Astrocyte (in vitro differentiated cells and primary cell): Measurements from ENCODE around the gene CRYBG1.

Experiments used
- EZH2 ChIP-seq: IDR thresholded peaks from 2 replicates; pipeline ENCODE4 v1.6.1; 2012; ENCODE audit warnings: mild to moderate bottlenecking, low read length, inconsistent platforms; ENCODE audit not compliant: insufficient read depth
- TF ChIP-seq, protein P1 (sequence below): IDR thresholded peaks from 2 replicates; pipeline ENCODE4 v1.5.1; 2011; ENCODE audit warnings: low read depth, mild to moderate bottlenecking, inconsistent platforms, low read length, moderate library complexity; ENCODE audit not compliant: insufficient read depth

DNA sequence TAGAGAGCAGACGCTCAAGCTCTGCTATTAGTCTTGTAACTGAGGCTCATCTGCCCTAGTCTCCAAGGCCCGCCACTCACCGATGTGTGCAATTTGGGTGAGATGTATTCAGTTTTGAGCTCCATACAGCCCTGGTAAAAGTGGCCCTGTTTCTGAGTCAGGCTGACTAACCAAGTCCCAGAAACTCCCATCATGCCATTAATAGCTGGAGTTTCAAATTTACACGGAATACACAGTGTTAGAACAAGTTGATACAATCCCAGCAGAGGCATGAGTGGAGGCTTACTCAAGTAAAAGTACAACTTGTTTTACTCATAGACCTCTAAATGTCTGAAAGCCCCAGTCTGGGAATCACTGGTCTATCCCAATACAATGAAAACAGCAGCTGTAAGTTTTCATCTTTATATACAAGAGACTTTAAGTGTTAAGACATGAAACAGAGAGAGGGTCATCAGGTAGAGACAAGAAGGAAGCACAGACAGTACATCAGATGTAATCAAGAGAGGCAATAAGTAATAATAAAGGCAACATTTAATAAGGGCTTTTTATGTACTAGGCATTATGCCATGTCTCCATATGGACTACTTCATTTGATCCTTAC lies 226.4 kb downstream of the CRYBG1 start:
- TF ChIP-seq, protein P1, sequence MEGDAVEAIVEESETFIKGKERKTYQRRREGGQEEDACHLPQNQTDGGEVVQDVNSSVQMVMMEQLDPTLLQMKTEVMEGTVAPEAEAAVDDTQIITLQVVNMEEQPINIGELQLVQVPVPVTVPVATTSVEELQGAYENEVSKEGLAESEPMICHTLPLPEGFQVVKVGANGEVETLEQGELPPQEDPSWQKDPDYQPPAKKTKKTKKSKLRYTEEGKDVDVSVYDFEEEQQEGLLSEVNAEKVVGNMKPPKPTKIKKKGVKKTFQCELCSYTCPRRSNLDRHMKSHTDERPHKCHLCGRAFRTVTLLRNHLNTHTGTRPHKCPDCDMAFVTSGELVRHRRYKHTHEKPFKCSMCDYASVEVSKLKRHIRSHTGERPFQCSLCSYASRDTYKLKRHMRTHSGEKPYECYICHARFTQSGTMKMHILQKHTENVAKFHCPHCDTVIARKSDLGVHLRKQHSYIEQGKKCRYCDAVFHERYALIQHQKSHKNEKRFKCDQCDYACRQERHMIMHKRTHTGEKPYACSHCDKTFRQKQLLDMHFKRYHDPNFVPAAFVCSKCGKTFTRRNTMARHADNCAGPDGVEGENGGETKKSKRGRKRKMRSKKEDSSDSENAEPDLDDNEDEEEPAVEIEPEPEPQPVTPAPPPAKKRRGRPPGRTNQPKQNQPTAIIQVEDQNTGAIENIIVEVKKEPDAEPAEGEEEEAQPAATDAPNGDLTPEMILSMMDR = no peak
- no peak for TF ChIP-seq EZH2
